Endodermal cell (in vitro differentiated cells): Measurements from ENCODE around the gene ANLN. TPM values are rescaled to one million over a fixed set of nuclear protein-coding genes. Genes with fewer than 3 reads are reported as not detected.
A peak's percentile ranks its signal among the peaks of the same experiment; 100 is the strongest.
"Not testable (repeated sequence)": the region's sequence is repeated elsewhere in the genome, so short reads cannot be mapped to it uniquely, and the experiment has no call there.

Experiments
- DNase-seq: peaks from one replicate; pipeline ENCODE4 v3.0.0-alpha.2; 2017
- H3K27ac ChIP-seq: 2 replicates; pipeline ENCODE4 v1.5.1; 2013; ENCODE audit warnings: mild to moderate bottlenecking, low read depth, low read length, moderate library complexity
- H3K27me3 ChIP-seq: 2 replicates; pipeline ENCODE4 v1.6.1; 2013; ENCODE audit warnings: mild to moderate bottlenecking, low read length, moderate library complexity; ENCODE audit not compliant: insufficient read depth, control insufficient read depth, poor library complexity, severe bottlenecking
- H3K36me3 ChIP-seq: 2 replicates; pipeline ENCODE4 v1.7.0; 2013; ENCODE audit warnings: mild to moderate bottlenecking, low read length, moderate library complexity; ENCODE audit not compliant: control insufficient read depth, insufficient read depth
- H3K4me1 ChIP-seq: one replicate; pipeline ENCODE4 v1.7.0; 2013; ENCODE audit warnings: low read length; ENCODE audit not compliant: control insufficient read depth, insufficient read depth
- H3K4me3 ChIP-seq: 2 replicates; pipeline ENCODE4 v1.5.1; 2013; ENCODE audit warnings: mild to moderate bottlenecking, low read length, moderate library complexity
- H3K9ac ChIP-seq: 2 replicates; pipeline ENCODE4 v1.6.1; 2013; ENCODE audit warnings: mild to moderate bottlenecking, low read length, moderate library complexity; ENCODE audit not compliant: poor library complexity, severe bottlenecking; ENCODE audit errors: extremely low read depth
- H3K9me3 ChIP-seq: 2 replicates; pipeline ENCODE4 v1.6.1; 2013; ENCODE audit warnings: mild to moderate bottlenecking, low read length, moderate library complexity; ENCODE audit not compliant: control insufficient read depth
- H3K27ac Mint-ChIP-seq: 2 replicates; pipeline ENCODE4 v1.8.0; 2020; ENCODE audit warnings: mixed read lengths
- H3K27me3 Mint-ChIP-seq: 2 replicates; pipeline ENCODE4 v1.8.0; 2021; ENCODE audit warnings: mild to moderate bottlenecking, mixed read lengths; ENCODE audit not compliant: insufficient read depth
- H3K36me3 Mint-ChIP-seq: 2 replicates; pipeline ENCODE4 v1.8.0; 2020; ENCODE audit warnings: low read depth, mixed read lengths
- H3K4me1 Mint-ChIP-seq: 2 replicates; pipeline ENCODE4 v1.8.0; 2020; ENCODE audit warnings: mixed read lengths
- H3K4me3 Mint-ChIP-seq: 2 replicates; pipeline ENCODE4 v1.8.0; 2020; ENCODE audit warnings: mild to moderate bottlenecking, moderate library complexity, mixed read lengths
- H3K9me3 Mint-ChIP-seq: 2 replicates; pipeline ENCODE4 v1.8.0; 2020; ENCODE audit warnings: mild to moderate bottlenecking, mixed read lengths
- WGBS, 2 experiments: methylation state at CpG; one replicate each; pipeline versions ENCODE4 v1.1.5 to v1.1.7; 2013; ENCODE audit warnings: missing lambda C conversion rate in 2 of 2, mixed read lengths in 1 of 2; ENCODE audit not compliant: insufficient coverage in 1 of 2, insufficient read length in 1 of 2; 5-methylcytosine and 5-hydroxymethylcytosine counted together
- total RNA-seq, 2 donors: library from RNA; stranded (reverse); fragmentation: NEBNext Ultra II Directional in 1 of 2; extraction: Animal tissue kit (Norgen Biotek cat#: 25700) in 1 of 2; gene quantifications; 2 replicates in 1 of 2; 3 replicates in 1 of 2; pipeline ENCODE4 v1.2.1, GENCODE V29; 2021
- TF ChIP-seq, protein P1 (sequence below): fragments of 200-600 bp; sonication (generic); conservative IDR thresholded peaks from 2 replicates; pipeline ENCODE4 v1.5.0; 2021; ENCODE audit warnings: antibody characterized with exemption, mild to moderate bottlenecking

The ANLN gene
- total RNA-seq, 2 donors from 2014 or later = 78.6 to 138 TPM

DNA sequence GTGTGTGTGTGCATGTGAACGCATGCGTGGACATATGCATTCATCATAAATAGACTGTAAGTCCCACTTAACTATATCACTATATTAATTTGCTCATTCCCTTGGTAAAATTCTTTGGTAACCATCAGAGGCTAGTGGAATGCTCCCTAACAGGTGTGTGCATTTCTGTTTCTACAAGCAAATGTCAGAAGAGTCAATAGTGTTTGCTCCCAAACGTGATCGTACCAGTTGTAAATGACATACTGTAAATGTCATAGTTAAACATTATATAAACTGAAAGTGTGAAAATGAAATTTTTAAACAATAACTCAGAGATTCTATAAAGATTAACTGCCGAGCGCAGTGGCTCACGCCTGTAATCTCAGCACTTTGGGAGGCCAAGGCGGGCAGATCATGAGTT lies 94.6 kb downstream of the ANLN start:
- H3K27ac ChIP-seq = no peak overlapping the region
- peaks cover 8% of the 10 kb centered on the region for H3K9me3 Mint-ChIP-seq
- H3K27me3 ChIP-seq = no peaks in the 10 kb centered on the region
- no peaks in the 10 kb centered on the region for H3K4me1 ChIP-seq
- no peak overlapping the region for H3K9ac ChIP-seq
- H3K4me1 Mint-ChIP-seq = peaks cover 2% of the 10 kb centered on the region
- no peaks in the 10 kb centered on the region for H3K9me3 ChIP-seq
- H3K4me3 ChIP-seq = no peak overlapping the region
- H3K27ac Mint-ChIP-seq = no peak overlapping the region
- no peaks in the 10 kb centered on the region for H3K27me3 Mint-ChIP-seq
- 83 to 86% methylated on average over 3 to 7 of the region's 8 CpGs for WGBS, 2 experiments
- no peaks in the 10 kb centered on the region for H3K36me3 ChIP-seq
- TF ChIP-seq, protein P1, sequence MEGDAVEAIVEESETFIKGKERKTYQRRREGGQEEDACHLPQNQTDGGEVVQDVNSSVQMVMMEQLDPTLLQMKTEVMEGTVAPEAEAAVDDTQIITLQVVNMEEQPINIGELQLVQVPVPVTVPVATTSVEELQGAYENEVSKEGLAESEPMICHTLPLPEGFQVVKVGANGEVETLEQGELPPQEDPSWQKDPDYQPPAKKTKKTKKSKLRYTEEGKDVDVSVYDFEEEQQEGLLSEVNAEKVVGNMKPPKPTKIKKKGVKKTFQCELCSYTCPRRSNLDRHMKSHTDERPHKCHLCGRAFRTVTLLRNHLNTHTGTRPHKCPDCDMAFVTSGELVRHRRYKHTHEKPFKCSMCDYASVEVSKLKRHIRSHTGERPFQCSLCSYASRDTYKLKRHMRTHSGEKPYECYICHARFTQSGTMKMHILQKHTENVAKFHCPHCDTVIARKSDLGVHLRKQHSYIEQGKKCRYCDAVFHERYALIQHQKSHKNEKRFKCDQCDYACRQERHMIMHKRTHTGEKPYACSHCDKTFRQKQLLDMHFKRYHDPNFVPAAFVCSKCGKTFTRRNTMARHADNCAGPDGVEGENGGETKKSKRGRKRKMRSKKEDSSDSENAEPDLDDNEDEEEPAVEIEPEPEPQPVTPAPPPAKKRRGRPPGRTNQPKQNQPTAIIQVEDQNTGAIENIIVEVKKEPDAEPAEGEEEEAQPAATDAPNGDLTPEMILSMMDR = no peak
- no peaks in the 10 kb centered on the region for H3K36me3 Mint-ChIP-seq
- DNase-seq = no peak
- no peak overlapping the region for H3K4me3 Mint-ChIP-seq

DNA sequence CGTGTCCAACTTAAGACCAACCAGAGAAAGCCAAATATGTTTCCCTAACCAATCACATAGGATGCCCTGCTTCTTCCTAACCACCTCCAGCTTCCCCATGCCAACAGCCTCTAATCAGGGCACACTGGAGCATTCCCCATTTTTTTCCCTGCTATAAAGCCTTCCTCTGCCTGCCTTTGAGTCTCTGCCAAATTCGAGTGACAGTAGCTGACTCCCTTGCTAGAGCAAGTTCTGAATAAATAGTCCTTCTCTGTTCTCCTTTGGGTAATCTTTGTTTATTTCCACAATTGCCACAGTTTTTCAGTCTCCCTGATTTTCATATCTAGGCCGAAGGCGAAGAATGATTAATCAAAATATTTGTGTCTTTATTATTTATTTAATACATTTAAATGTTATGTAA lies 96.7 kb downstream of the ANLN start:
- no peak overlapping the region for H3K27ac Mint-ChIP-seq
- Histone ChIP-seq H3K4me3 (no peak overlapping the region), H3K4me1 (no peaks in the 10 kb centered on the region), H3K9ac (no peak overlapping the region), H3K36me3 (no peaks in the 10 kb centered on the region), H3K27me3 (no peaks in the 10 kb centered on the region), H3K27ac (no peak overlapping the region), H3K9me3 (no peaks in the 10 kb centered on the region)
- H3K4me3 Mint-ChIP-seq = no peak overlapping the region
- no peak for DNase-seq
- H3K36me3 Mint-ChIP-seq = no peaks in the 10 kb centered on the region
- H3K9me3 Mint-ChIP-seq = peaks cover 8% of the 10 kb centered on the region
- 89 to 94% methylated on average over 2 of the region's 4 CpGs for WGBS, 2 experiments
- H3K4me1 Mint-ChIP-seq = peaks cover 2% of the 10 kb centered on the region
- no peaks in the 10 kb centered on the region for H3K27me3 Mint-ChIP-seq
- TF ChIP-seq, protein P1 = no peak

DNA sequence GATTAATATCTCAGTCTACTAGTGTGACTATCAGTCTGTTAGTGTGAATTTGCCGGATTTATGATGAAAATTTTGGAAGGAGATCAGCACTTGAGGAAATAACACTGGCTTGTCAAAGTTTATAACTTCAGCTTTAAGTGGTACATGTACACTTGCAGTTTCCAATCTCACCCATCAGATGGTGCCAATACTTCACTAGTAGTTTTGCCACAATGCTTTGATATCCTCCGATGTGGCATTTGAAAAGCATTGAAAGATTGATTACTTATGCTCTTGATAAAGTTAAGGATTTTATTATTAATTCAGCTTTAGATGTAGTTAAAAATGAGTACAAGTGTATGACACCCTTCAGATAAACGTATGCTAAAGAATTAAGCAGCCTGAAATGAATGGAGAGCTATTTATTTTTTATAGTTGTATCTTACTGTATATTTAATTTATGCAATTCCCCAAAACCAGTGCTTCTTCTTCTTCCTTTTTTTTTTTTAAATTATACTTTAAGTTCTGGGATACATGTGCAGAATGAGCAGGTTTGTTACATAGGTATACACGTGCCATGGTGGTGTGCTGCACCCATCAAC lies 98.2 kb downstream of the ANLN start:
- Mint-ChIP-seq H3K4me3 (no peak overlapping the region), H3K36me3 (no peaks in the 10 kb centered on the region), H3K27ac (no peak overlapping the region), H3K4me1 (peaks cover 2% of the 10 kb centered on the region), H3K9me3 (peaks cover 8% of the 10 kb centered on the region), H3K27me3 (no peaks in the 10 kb centered on the region)
- H3K4me1 ChIP-seq = no peaks in the 10 kb centered on the region
- no peaks in the 10 kb centered on the region for H3K9me3 ChIP-seq
- 0 to 68% methylated on average over 2 to 3 of the region's 4 CpGs for WGBS, 2 experiments
- no peak for DNase-seq
- TF ChIP-seq, protein P1 = peak; percentile 90
- H3K4me3 ChIP-seq = no peak overlapping the region
- no peaks in the 10 kb centered on the region for H3K36me3 ChIP-seq
- H3K27me3 ChIP-seq = no peaks in the 10 kb centered on the region
- no peak overlapping the region for H3K9ac ChIP-seq
- H3K27ac ChIP-seq = no peak overlapping the region

DNA sequence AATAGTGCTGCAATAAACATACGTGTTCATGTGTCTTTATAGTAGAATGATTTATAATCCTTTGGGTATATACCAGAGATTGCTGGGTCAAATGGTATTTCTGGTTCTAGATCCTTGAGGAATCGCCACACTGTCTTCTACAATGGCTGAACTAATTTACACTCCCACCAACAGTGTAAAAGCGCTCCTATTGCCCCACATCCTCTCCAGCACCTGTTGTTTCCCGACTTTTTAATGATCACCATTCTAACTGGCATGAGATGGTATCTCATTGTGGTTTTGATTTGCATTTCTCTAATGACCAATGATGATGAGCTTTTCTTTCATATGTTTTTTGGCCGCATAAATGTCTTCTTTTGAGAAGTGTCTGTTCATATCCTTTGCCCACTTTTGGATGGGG lies 99.0 kb downstream of the ANLN start:
- not testable (repeated sequence) for H3K27me3 Mint-ChIP-seq, H3K9me3 Mint-ChIP-seq, H3K4me1 Mint-ChIP-seq, H3K4me3 Mint-ChIP-seq, H3K4me1 ChIP-seq, H3K4me3 ChIP-seq, H3K27me3 ChIP-seq, H3K27ac ChIP-seq, H3K36me3 ChIP-seq, H3K9ac ChIP-seq, H3K36me3 Mint-ChIP-seq, DNase-seq, H3K9me3 ChIP-seq, H3K27ac Mint-ChIP-seq
- WGBS, 2 experiments = 80 to 87% methylated on average over 1 to 5 of the region's 5 CpGs
